A549 (cell line): ENCODE data around the gene ENPEP. TPM values are rescaled to one million over a fixed set of nuclear protein-coding genes. Genes with fewer than 3 reads are reported as not detected.

ENCODE experiments used
- ATAC-seq, 2 experiments: fragments of 200-7000 bp in 1 of 2; fragments of >200 bp in 1 of 2; cut with Nextera tagmentation in 1 of 2; cut with Tn5 transposase in 1 of 2; 3 replicates each; pipeline versions ENCODE4 v1.8.0 to v1.9.1; 2018 to 2020; ENCODE audit warnings: mild to moderate bottlenecking in 1 of 2, moderate library complexity in 1 of 2
- CTCF ChIA-PET: fragments of 300-600 bp; sonication (Branson Sonifier 250); formaldehyde crosslinking; extraction: SDS; loops from one replicate; lab custom pipeline; 2021; ENCODE audit warnings: antibody characterized with exemption, inconsistent platforms; lab: Yijun Ruan, JAX
- POLR2A ChIA-PET: fragments of 350-600 bp; formaldehyde crosslinking; extraction: SDS; loops from one replicate; lab custom pipeline; 2021; ENCODE audit warnings: antibody characterized with exemption, inconsistent platforms; lab: Yijun Ruan, JAX
- DNase-seq, 2 experiments: peaks; one replicate each; pipeline versions ENCODE4 v3.0.0 to v3.0.0-alpha.2; 2011 to 2016; ENCODE audit warnings: low read depth in 1 of 2, low spot score in 1 of 2
- FAIRE-seq: peaks from 2 replicates; lab custom pipeline; 2011; peaks lifted over from hg19 to GRCh38; lab: Jason Lieb, UNC
- H3K27ac ChIP-seq, 2 experiments: fragments of >200 bp; sonication (Bioruptor Twin); formaldehyde crosslinking; 3 replicates each; pipeline ENCODE4 v1.5.1; 2016 to 2017
- H3K4me1 ChIP-seq: fragments of >200 bp; sonication (Bioruptor Twin); formaldehyde crosslinking; 3 replicates; pipeline ENCODE4 v1.6.1; 2016
- H3K4me2 ChIP-seq: fragments of >200 bp; sonication (Bioruptor Twin); formaldehyde crosslinking; 3 replicates; pipeline ENCODE4 v1.6.1; 2016
- H3K4me3 ChIP-seq: fragments of >200 bp; sonication (Bioruptor Twin); formaldehyde crosslinking; 3 replicates; pipeline ENCODE4 v1.5.1; 2016
- H3K9me3 ChIP-seq: fragments of >200 bp; sonication (Bioruptor Twin); formaldehyde crosslinking; 3 replicates; pipeline ENCODE4 v1.6.1; 2016
- BCL3 ChIP-seq: fragments of >200 bp; sonication (Bioruptor Twin); formaldehyde crosslinking; IDR thresholded peaks from 3 replicates; pipeline ENCODE4 v1.6.1; 2016
- CBX8 ChIP-seq: fragments of 200-600 bp; sonication (generic); IDR thresholded peaks from 2 replicates; pipeline ENCODE4 v1.6.1; 2016
- CEBPB ChIP-seq, 2 experiments: fragments of >200 bp in 1 of 2; sonication (Bioruptor Twin) in 1 of 2; formaldehyde crosslinking in 1 of 2; IDR thresholded peaks; 2 replicates each; pipeline ENCODE4 v1.6.1; 2012 to 2016
- CHD2 ChIP-seq: fragments of 150-350 bp; IDR thresholded peaks from 2 replicates; pipeline ENCODE4 v1.6.1; 2014; ENCODE audit warnings: low read length; ENCODE audit not compliant: partially characterized antibody
- CHD4 ChIP-seq: fragments of 200-600 bp; sonication (generic); IDR thresholded peaks from 2 replicates; pipeline ENCODE4 v1.6.1; 2016; ENCODE audit warnings: antibody characterized with exemption, mild to moderate bottlenecking, borderline replicate concordance
- CTCF ChIP-seq: fragments of >200 bp; sonication (Bioruptor Twin); formaldehyde crosslinking; IDR thresholded peaks from 3 replicates; pipeline ENCODE4 v1.5.1; 2016
- EHF ChIP-seq: fragments of 250-450 bp; sonication (Bioruptor Pico); IDR thresholded peaks from 2 replicates; pipeline ENCODE4 v1.5.0; 2020; ENCODE audit warnings: mild to moderate bottlenecking
- EP300 ChIP-seq, 2 experiments: fragments of >200 bp; sonication (Bioruptor Twin); formaldehyde crosslinking; IDR thresholded peaks; 2 replicates in 1 of 2; 3 replicates in 1 of 2; pipeline ENCODE4 v1.6.1; 2016 to 2017
- FOSL2 ChIP-seq, 2 experiments: fragments of 450-650 bp in 1 of 2; fragments of >200 bp in 1 of 2; sonication (Bioruptor Twin) in 1 of 2; formaldehyde crosslinking; IDR thresholded peaks; 2 replicates each; pipeline versions ENCODE4 v1.5.0 to v1.6.1; 2016 to 2020; ENCODE audit warnings: mild to moderate bottlenecking in 1 of 2, moderate library complexity in 1 of 2
- GATA3 ChIP-seq: IDR thresholded peaks from 2 replicates; pipeline ENCODE4 v1.6.1; 2012; ENCODE audit warnings: borderline replicate concordance
- HMGXB4 ChIP-seq: fragments of 250-450 bp; sonication (Bioruptor Pico); IDR thresholded peaks from 2 replicates; pipeline ENCODE4 v1.5.0; 2021; ENCODE audit warnings: mild to moderate bottlenecking, moderate library complexity, borderline replicate concordance
- HOXB13 ChIP-seq: fragments of 250-450 bp; sonication (Bioruptor Pico); IDR thresholded peaks from 2 replicates; pipeline ENCODE4 v1.5.0; 2020; ENCODE audit warnings: low read depth, mild to moderate bottlenecking, moderate library complexity
- JUN ChIP-seq, 2 experiments: fragments of >200 bp; sonication (Bioruptor Twin); formaldehyde crosslinking; IDR thresholded peaks; 2 replicates in 1 of 2; 3 replicates in 1 of 2; pipeline ENCODE4 v1.6.1; 2016 to 2017
- MAFK ChIP-seq: fragments of 450-650 bp; IDR thresholded peaks from 2 replicates; pipeline ENCODE4 v1.6.1; 2014; ENCODE audit not compliant: partially characterized antibody
- NR3C1 ChIP-seq: fragments of >200 bp; sonication (Bioruptor Twin); formaldehyde crosslinking; IDR thresholded peaks from 3 replicates; pipeline ENCODE4 v1.6.1; 2017
- PBX3 ChIP-seq: IDR thresholded peaks from 2 replicates; pipeline ENCODE4 v1.6.1; 2012
- POLR2A ChIP-seq: IDR thresholded peaks from 2 replicates; pipeline ENCODE4 v1.6.1; 2012; ENCODE audit warnings: mild to moderate bottlenecking, low read length
- POLR2AphosphoS2 ChIP-seq: conservative IDR thresholded peaks from 2 replicates; pipeline ENCODE4 v1.6.1; 2012; ENCODE audit warnings: low read length, improper control_type of control experiment, inconsistent platforms
- RAD21 ChIP-seq, 2 experiments: fragments of >200 bp in 1 of 2; sonication (Bioruptor Twin) in 1 of 2; formaldehyde crosslinking in 1 of 2; IDR thresholded peaks in 1 of 2; conservative IDR thresholded peaks in 1 of 2; 2 replicates in 1 of 2; 3 replicates in 1 of 2; pipeline ENCODE4 v1.6.1; 2012 to 2018; ENCODE audit warnings: inconsistent platforms in 1 of 2
- RCOR1 ChIP-seq: fragments of 150-350 bp; IDR thresholded peaks from 2 replicates; pipeline ENCODE4 v1.6.1; 2014; ENCODE audit warnings: antibody characterized with exemption, low read length, low read depth
- SMC3 ChIP-seq: fragments of >200 bp; sonication (Bioruptor Twin); formaldehyde crosslinking; IDR thresholded peaks from 3 replicates; pipeline ENCODE4 v1.6.1; 2018; ENCODE audit warnings: inconsistent platforms
- SREBF2 ChIP-seq: fragments of 450-650 bp; IDR thresholded peaks from 2 replicates; pipeline ENCODE4 v1.6.1; 2014; ENCODE audit warnings: mild to moderate bottlenecking, moderate library complexity
- TFCP2L1 ChIP-seq: fragments of 250-450 bp; sonication (Bioruptor Pico); IDR thresholded peaks from 2 replicates; pipeline ENCODE4 v1.5.0; 2021; ENCODE audit warnings: mild to moderate bottlenecking
- TP53 ChIP-seq: fragments of 250-450 bp; sonication (Bioruptor Pico); IDR thresholded peaks from 2 replicates; pipeline ENCODE4 v1.5.0; 2021; ENCODE audit warnings: mild to moderate bottlenecking, moderate library complexity
- ZFP36 ChIP-seq: fragments of 450-650 bp; IDR thresholded peaks from 2 replicates; pipeline ENCODE4 v1.6.1; 2014; ENCODE audit warnings: borderline replicate concordance; ENCODE audit not compliant: partially characterized antibody
- ZNF302 ChIP-seq: fragments of 250-450 bp; sonication (Bioruptor Pico); IDR thresholded peaks from 2 replicates; pipeline ENCODE4 v1.9.0; 2021; ENCODE audit warnings: inconsistent platforms, mild to moderate bottlenecking, moderate library complexity
- ZSCAN20 ChIP-seq: fragments of 250-450 bp; sonication (Bioruptor Pico); IDR thresholded peaks from 2 replicates; pipeline ENCODE4 v1.8.0; 2022; ENCODE audit warnings: mild to moderate bottlenecking, moderate library complexity
- WGBS: methylation state at CpG from one replicate; pipeline ENCODE4 v1.1.6; 2017; ENCODE audit errors: missing lambda C conversion rate; 5-methylcytosine and 5-hydroxymethylcytosine counted together
- polyA plus RNA-seq, 4 experiments: library from polyadenylated mRNA; depleted of rRNA in 3 of 4; stranded (reverse); fragments of >200 nt; fragmentation: RNase III in 1 of 4; extraction: RNeasy Plus Mini Kit Qiagen cat#74134 plus additional on column Dnase treatment in 1 of 4; gene quantifications; 2 replicates in 3 of 4; 3 replicates in 1 of 4; pipeline ENCODE4 v1.2.3, GENCODE V29; 2011 to 2017
- TF ChIP-seq, protein P1 (sequence below): fragments of 150-350 bp; IDR thresholded peaks from 2 replicates; pipeline ENCODE4 v1.6.1; 2014; ENCODE audit warnings: low read depth, mild to moderate bottlenecking, low read length

The ENPEP gene
- polyA plus RNA-seq, 2 of the 4 experiments (the other 2 are of a cell fraction) = 0.12 to 0.62 TPM

GRCh38 chr4:110510955-110511544 is 35.1 kb downstream of the ENPEP start:
- no peaks in the 10 kb centered on the region for H3K9me3 ChIP-seq
- ATAC-seq = peak in 1 of 2 experiments; percentile 73; a peak in 3 of 6 replicates
- no peak overlapping the region for H3K4me3 ChIP-seq
- peak; percentile 11 to 49 for DNase-seq
- peak; percentile 58 for TF ChIP-seq SMC3
- TF ChIP-seq, protein P1, sequence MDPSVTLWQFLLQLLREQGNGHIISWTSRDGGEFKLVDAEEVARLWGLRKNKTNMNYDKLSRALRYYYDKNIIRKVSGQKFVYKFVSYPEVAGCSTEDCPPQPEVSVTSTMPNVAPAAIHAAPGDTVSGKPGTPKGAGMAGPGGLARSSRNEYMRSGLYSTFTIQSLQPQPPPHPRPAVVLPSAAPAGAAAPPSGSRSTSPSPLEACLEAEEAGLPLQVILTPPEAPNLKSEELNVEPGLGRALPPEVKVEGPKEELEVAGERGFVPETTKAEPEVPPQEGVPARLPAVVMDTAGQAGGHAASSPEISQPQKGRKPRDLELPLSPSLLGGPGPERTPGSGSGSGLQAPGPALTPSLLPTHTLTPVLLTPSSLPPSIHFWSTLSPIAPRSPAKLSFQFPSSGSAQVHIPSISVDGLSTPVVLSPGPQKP = no peak
- TF ChIP-seq RCOR1 = no peak
- no peak for TF ChIP-seq EP300 (IDR thresholded peaks at IDR 0.05)
- TF ChIP-seq CTCF = peak; percentile 65
- no peak for TF ChIP-seq HOXB13 (CRISPR knock-in tag)
- TF ChIP-seq CHD2 = no peak
- no peak for TF ChIP-seq ZSCAN20 (CRISPR knock-in tag)
- no peak for TF ChIP-seq EHF (CRISPR knock-in tag)
- no peak for TF ChIP-seq FOSL2 (IDR thresholded peaks at IDR 0.05)
- TF ChIP-seq FOSL2 (CRISPR knock-in tag; IDR thresholded peaks at IDR 0.05) = no peak
- peak; percentile 56 to 62 for TF ChIP-seq RAD21 (conservative IDR thresholded peaks at IDR 0.05 in 1 of 2, IDR thresholded peaks at IDR 0.05 in 1 of 2)
- no peak for TF ChIP-seq ZNF302 (CRISPR knock-in tag)
- no peak for TF ChIP-seq TP53 (CRISPR knock-in tag)
- no peak for TF ChIP-seq CBX8
- no peak for TF ChIP-seq NR3C1
- no peak for TF ChIP-seq GATA3
- CTCF ChIA-PET = interaction anchor here (0.6 to 14.0 kb wide), 9 partner anchors 10 to 873 kb away, joined by 3 to 190 read pairs (median 3); no protein-coding TSS in a partner anchor
- FAIRE-seq = no peak
- POLR2A ChIA-PET = no interaction called here
- H3K4me2 ChIP-seq = no peak overlapping the region
- no peak overlapping the region for H3K27ac ChIP-seq
- H3K4me1 ChIP-seq = no peaks in the 10 kb centered on the region
- 10% methylated on average over 4 of the region's 4 CpGs for WGBS

DNA sequence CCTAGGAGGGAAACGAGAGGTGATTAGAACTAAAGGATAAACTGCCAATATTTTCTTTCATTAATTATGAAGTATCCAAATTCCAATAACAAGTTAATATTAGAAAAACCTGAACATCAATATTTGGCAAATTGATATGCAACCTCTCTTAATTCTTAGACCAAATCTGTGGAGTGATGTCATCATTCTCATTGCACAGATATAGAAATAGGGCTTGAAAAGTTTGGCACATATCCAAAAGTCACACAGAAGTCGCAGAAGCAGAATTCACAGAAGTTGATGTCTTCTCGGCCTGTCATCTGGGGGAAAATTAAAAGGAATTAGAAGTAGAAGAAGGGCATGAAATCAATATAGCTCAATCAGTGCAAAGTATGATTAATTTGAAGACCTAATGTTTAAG is 36.9 kb downstream of the ENPEP start:
- TF ChIP-seq PBX3 (no peak), ZFP36 (no peak), CEBPB (IDR thresholded peaks at IDR 0.05) (no peak), BCL3 (no peak), HMGXB4 (no peak), NR3C1 (no peak), TFCP2L1 (no peak), JUN (IDR thresholded peaks at IDR 0.05) (no peak), SREBF2 (no peak), MAFK (no peak), POLR2AphosphoS2 (no peak), POLR2A (no peak), CHD4 (no peak)
- DNase-seq (no peak), FAIRE-seq (no peak), ATAC-seq (no peak)
- ChIA-PET CTCF (interaction anchor here (0.8 to 14.0 kb wide), 4 partner anchors 73 to 516 kb away, joined by 3 to 190 read pairs (median 80); no protein-coding TSS in a partner anchor), POLR2A (no interaction called here)
- Histone ChIP-seq H3K9me3 (no peaks in the 10 kb centered on the region), H3K27ac (no peak overlapping the region), H3K4me2 (no peak overlapping the region), H3K4me3 (no peak overlapping the region), H3K4me1 (no peaks in the 10 kb centered on the region)
- 55% methylated on average over 3 of the region's 3 CpGs for WGBS
